Heart left ventricle (tissue), 13 donors: ENCODE results near the gene CHD1.

Experiments used
- POLR2A ChIP-seq, 2 donors: fragments of 450-650 bp; IDR thresholded peaks; one replicate each; pipeline ENCODE4 v1.6.1; 2017; ENCODE audit warnings: antibody characterized with exemption in 2 of 2, mild to moderate bottlenecking in 2 of 2, moderate library complexity in 2 of 2
- TF ChIP-seq, protein P1 (sequence below), 12 donors: fragments of 200-600 bp; sonication (generic) in 4 of 12; IDR thresholded peaks; one replicate each; pipeline versions ENCODE4 v1.5.0 to v1.8.0; 2018 to 2022; ENCODE audit warnings: antibody characterized with exemption in 12 of 12, mild to moderate bottlenecking in 5 of 12
- donor health status: ischemic (EF 13 %, LVEDD 7.1; RV severe dilation, severe dysfunction).
- donor health status: DM: no; HTN: yes; CAD: no.
- donor health status: DM: no; HTN: no; CAD: no.
- donor health status: ischemic (EF 25% LVEDD 6.9; RV normal size, moderate dysfunction).
- donor health status: ischemic (EF 25% LVEDD 5.7; RV mildly dilated, moderate dysfunction).
- donor health status: ischemic (EF 35%, LVEDD 5.7; RV mildly dilated, moderate dysfunction).
- donor health status: nonischemic (EF 11% LVEDD 7.7; RV severe dilation, severe dysfunction).
- donor health status: DM: yes; HTN: yes; CAD: no.
- donor health status: PGD.
- donor health status: ischemic (EF 29% LVEDD 5.4; RV normal size, mild dysfunction).
- donor health status: nonischemic (EF 23%, LVEDD 6.1; RV moderate dilation, normal function).

DNA sequence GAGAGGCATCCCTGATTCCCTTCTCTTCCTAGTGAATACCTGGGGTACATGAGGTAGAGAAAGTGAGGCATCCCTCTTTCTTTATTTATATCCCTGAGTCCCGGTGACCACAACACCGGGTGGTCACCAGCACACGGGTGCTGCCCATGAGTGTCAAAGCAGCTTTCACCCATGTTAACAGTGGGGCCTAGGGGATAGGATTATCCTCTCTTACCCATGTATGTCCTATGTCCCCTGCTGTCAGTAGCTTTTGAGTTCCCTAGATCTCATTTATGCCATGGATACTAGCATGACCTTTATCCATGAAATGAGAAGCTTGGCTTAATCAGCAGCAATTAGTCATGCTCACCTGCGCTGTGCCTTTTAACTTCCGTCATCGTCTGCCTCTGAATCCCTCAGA is 83.9 kb downstream of the CHD1 start:
- TF ChIP-seq, protein P1, sequence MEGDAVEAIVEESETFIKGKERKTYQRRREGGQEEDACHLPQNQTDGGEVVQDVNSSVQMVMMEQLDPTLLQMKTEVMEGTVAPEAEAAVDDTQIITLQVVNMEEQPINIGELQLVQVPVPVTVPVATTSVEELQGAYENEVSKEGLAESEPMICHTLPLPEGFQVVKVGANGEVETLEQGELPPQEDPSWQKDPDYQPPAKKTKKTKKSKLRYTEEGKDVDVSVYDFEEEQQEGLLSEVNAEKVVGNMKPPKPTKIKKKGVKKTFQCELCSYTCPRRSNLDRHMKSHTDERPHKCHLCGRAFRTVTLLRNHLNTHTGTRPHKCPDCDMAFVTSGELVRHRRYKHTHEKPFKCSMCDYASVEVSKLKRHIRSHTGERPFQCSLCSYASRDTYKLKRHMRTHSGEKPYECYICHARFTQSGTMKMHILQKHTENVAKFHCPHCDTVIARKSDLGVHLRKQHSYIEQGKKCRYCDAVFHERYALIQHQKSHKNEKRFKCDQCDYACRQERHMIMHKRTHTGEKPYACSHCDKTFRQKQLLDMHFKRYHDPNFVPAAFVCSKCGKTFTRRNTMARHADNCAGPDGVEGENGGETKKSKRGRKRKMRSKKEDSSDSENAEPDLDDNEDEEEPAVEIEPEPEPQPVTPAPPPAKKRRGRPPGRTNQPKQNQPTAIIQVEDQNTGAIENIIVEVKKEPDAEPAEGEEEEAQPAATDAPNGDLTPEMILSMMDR (IDR thresholded peaks at IDR 0.05), result no peak
- TF ChIP-seq POLR2A (IDR thresholded peaks at IDR 0.05), result no peak
